NB4 (cell line): Measurements from ENCODE around the gene NHS.

Experiments used
- MYC ChIP-seq: IDR thresholded peaks from 2 replicates; pipeline ENCODE4 v1.6.1; 2011; ENCODE audit warnings: low read depth, low read length
- TF ChIP-seq, protein P1 (sequence below): IDR thresholded peaks from one replicate; pipeline ENCODE4 v1.5.1; 2012; ENCODE audit warnings: low read depth, low read length

DNA sequence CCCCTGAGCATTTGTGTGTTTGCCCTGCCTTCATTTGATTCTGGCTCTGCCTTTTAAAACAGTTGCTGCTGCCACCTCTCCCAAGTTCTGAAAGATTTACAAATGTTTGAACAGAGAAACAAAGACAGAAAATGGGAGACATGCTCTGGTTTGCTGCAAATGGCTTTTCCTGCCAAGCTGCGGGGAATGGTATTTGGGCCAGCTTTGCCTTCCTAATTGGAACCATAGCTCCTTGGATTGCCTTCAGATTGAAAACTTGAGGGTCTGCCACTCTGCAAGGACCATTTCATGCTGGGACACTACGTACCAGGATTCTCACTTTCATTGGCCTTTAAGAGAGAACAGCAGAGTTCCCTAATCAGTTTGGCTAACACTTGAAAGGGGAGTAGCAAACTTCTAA lies 74.9 kb downstream of the NHS start:
- TF ChIP-seq, protein P1, sequence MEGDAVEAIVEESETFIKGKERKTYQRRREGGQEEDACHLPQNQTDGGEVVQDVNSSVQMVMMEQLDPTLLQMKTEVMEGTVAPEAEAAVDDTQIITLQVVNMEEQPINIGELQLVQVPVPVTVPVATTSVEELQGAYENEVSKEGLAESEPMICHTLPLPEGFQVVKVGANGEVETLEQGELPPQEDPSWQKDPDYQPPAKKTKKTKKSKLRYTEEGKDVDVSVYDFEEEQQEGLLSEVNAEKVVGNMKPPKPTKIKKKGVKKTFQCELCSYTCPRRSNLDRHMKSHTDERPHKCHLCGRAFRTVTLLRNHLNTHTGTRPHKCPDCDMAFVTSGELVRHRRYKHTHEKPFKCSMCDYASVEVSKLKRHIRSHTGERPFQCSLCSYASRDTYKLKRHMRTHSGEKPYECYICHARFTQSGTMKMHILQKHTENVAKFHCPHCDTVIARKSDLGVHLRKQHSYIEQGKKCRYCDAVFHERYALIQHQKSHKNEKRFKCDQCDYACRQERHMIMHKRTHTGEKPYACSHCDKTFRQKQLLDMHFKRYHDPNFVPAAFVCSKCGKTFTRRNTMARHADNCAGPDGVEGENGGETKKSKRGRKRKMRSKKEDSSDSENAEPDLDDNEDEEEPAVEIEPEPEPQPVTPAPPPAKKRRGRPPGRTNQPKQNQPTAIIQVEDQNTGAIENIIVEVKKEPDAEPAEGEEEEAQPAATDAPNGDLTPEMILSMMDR, result no peak
- no peak for TF ChIP-seq MYC
